ENCODE data around the gene MAPK1.

Gene MAPK1

DNA sequence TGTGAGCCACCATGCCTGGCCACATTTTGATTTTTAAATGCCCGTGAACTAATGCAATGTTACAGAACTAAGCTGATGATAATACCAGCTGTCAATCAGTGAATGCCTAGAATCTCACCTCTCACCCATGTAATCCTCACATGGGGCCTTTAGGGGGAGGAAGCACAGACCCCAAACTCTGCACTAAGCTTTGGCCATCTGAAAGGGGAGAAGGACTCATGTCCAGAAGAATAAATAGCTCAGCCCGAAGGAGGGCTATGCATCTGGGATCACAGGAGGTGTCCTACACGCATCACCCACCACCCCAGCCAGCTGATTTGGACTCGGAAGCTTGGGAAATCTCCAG, 95.8 kb downstream of the MAPK1 start:
- no peaks in the 10 kb centered on the region for H3K4me1 ChIP-seq (ENCODE audit: control insufficient read depth, insufficient read depth, low read length)
- CTCF ChIA-PET = interaction anchor here (1.7 to 1.9 kb wide), 3 partner anchors 8 to 167 kb away, joined by 4 to 10 read pairs (median 8); no protein-coding TSS in a partner anchor
- no peak overlapping the region for H3K4me3 ChIP-seq (ENCODE audit: low read depth, low read length)
- no peak for TF ChIP-seq ZNF214 (tag by site-specific recombination; IDR thresholded peaks at IDR 0.05; ENCODE audit: borderline replicate concordance)
- TF ChIP-seq, protein P1, sequence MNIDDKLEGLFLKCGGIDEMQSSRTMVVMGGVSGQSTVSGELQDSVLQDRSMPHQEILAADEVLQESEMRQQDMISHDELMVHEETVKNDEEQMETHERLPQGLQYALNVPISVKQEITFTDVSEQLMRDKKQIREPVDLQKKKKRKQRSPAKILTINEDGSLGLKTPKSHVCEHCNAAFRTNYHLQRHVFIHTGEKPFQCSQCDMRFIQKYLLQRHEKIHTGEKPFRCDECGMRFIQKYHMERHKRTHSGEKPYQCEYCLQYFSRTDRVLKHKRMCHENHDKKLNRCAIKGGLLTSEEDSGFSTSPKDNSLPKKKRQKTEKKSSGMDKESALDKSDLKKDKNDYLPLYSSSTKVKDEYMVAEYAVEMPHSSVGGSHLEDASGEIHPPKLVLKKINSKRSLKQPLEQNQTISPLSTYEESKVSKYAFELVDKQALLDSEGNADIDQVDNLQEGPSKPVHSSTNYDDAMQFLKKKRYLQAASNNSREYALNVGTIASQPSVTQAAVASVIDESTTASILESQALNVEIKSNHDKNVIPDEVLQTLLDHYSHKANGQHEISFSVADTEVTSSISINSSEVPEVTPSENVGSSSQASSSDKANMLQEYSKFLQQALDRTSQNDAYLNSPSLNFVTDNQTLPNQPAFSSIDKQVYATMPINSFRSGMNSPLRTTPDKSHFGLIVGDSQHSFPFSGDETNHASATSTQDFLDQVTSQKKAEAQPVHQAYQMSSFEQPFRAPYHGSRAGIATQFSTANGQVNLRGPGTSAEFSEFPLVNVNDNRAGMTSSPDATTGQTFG (tag by site-specific recombination; IDR thresholded peaks at IDR 0.05; ENCODE audit: borderline replicate concordance) = no peak
- TF ChIP-seq ZBTB17 (tag by site-specific recombination; IDR thresholded peaks at IDR 0.05) = no peak
- H3K9me3 ChIP-seq (ENCODE audit: control insufficient read depth, insufficient read depth, low read depth, low read length) = no peaks in the 10 kb centered on the region
- no peak overlapping the region for H3K27ac ChIP-seq (ENCODE audit: extremely low read depth, low read depth, low read length)
- POLR2A ChIA-PET = no interaction called here
- peaks cover 18 to 75% of the 10 kb centered on the region in 2 experiments; a peak in 2 of 3 replicates for H3K36me3 ChIP-seq (ENCODE audit: control insufficient read depth in 2 of 2, insufficient read depth in 1 of 2, low read length in 2 of 2)

DNA sequence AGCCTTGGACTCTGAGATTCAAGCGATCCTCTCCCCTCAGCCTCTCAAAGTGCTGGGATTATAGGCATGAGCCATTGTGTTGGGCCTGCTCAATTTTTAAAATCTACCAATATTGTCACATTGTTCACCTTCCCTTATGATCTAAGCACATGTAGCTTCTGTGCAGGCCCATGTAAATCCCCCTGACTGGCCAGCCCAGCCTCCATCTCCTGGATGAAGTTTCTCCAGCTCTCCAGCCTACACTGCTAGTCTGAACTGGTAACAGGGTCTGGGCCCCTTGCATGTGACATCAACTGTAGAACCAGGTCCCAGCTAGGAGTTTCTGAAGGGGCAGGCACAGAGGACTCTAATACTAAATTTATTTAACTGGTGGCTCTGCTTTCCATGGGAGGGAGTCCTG, 99.0 kb downstream of the MAPK1 start:
- peaks cover 18 to 94% of the 10 kb centered on the region in 2 experiments; a peak in 2 of 3 replicates for H3K36me3 ChIP-seq (ENCODE audit: control insufficient read depth in 2 of 2, insufficient read depth in 1 of 2, low read length in 2 of 2)
- ChIA-PET CTCF (interaction anchor here (1.5 kb wide), 1 partner anchor 169 kb away, joined by 3 read pairs; no protein-coding TSS in a partner anchor), POLR2A (interaction anchor here (0.6 to 0.7 kb wide), 2 partner anchors 90 to 192 kb away, joined by 5 to 6 read pairs; no protein-coding TSS in a partner anchor)
- no peak for TF ChIP-seq ZNF518A (tag by site-specific recombination; conservative IDR thresholded peaks at IDR 0.05; ENCODE audit: low read depth)
- no peak for TF ChIP-seq ZNF843 (tag by site-specific recombination; IDR thresholded peaks at IDR 0.05)
- TF ChIP-seq TCF7L2 (IDR thresholded peaks at IDR 0.05; ENCODE audit: borderline replicate concordance, low read depth, low read length) = no peak
- TF ChIP-seq ZSCAN5A (tag by site-specific recombination; IDR thresholded peaks at IDR 0.05) = no peak
- TF ChIP-seq ZBTB11 (tag by site-specific recombination; conservative IDR thresholded peaks at IDR 0.05; ENCODE audit: low read depth) = no peak
- TF ChIP-seq ZNF521 (tag by site-specific recombination; IDR thresholded peaks at IDR 0.05) = no peak
- TF ChIP-seq EGR2 (tag by site-specific recombination; IDR thresholded peaks at IDR 0.05; ENCODE audit: low read depth) = no peak
- TF ChIP-seq, protein P1 (tag by site-specific recombination; IDR thresholded peaks at IDR 0.05; ENCODE audit: borderline replicate concordance) = no peak
- no peak for TF ChIP-seq ZFP37 (tag by site-specific recombination; IDR thresholded peaks at IDR 0.05)
- TF ChIP-seq ZNF140 (tag by site-specific recombination; IDR thresholded peaks at IDR 0.05) = no peak
- TF ChIP-seq ZFP69B (tag by site-specific recombination; IDR thresholded peaks at IDR 0.05) = no peak
- TF ChIP-seq ZFP41 (tag by site-specific recombination; IDR thresholded peaks at IDR 0.05; ENCODE audit: borderline replicate concordance) = no peak
- TF ChIP-seq OSR2 (tag by site-specific recombination; IDR thresholded peaks at IDR 0.05) = no peak
- TF ChIP-seq SCRT1 (tag by site-specific recombination; IDR thresholded peaks at IDR 0.05; ENCODE audit: borderline replicate concordance) = no peak
- no peak for TF ChIP-seq SP3 (tag by site-specific recombination; IDR thresholded peaks at IDR 0.05)
- no peak for TF ChIP-seq ZNF311 (tag by site-specific recombination; IDR thresholded peaks at IDR 0.05; ENCODE audit: borderline replicate concordance)
- no peak for TF ChIP-seq ZBTB8A (tag by site-specific recombination; IDR thresholded peaks at IDR 0.05)
- no peak for TF ChIP-seq ZNF629 (tag by site-specific recombination; IDR thresholded peaks at IDR 0.05)

More for the DNA sequence above, 99.0 kb downstream of the MAPK1 start:
- Histone ChIP-seq H3K27ac (ENCODE audit: extremely low read depth, low read depth, low read length) (no peak overlapping the region), H3K4me1 (ENCODE audit: control insufficient read depth, insufficient read depth, low read length) (no peaks in the 10 kb centered on the region), H3K9me3 (ENCODE audit: control insufficient read depth, insufficient read depth, low read depth, low read length) (no peaks in the 10 kb centered on the region), H3K4me3 (ENCODE audit: low read depth, low read length) (no peak overlapping the region)

All from HEK293 (cell line).